ENCODE measurements around the gene SCN2B.
A peak's percentile ranks its signal among the peaks of the same experiment; 100 is the strongest.

SCN2B gene

DNA sequence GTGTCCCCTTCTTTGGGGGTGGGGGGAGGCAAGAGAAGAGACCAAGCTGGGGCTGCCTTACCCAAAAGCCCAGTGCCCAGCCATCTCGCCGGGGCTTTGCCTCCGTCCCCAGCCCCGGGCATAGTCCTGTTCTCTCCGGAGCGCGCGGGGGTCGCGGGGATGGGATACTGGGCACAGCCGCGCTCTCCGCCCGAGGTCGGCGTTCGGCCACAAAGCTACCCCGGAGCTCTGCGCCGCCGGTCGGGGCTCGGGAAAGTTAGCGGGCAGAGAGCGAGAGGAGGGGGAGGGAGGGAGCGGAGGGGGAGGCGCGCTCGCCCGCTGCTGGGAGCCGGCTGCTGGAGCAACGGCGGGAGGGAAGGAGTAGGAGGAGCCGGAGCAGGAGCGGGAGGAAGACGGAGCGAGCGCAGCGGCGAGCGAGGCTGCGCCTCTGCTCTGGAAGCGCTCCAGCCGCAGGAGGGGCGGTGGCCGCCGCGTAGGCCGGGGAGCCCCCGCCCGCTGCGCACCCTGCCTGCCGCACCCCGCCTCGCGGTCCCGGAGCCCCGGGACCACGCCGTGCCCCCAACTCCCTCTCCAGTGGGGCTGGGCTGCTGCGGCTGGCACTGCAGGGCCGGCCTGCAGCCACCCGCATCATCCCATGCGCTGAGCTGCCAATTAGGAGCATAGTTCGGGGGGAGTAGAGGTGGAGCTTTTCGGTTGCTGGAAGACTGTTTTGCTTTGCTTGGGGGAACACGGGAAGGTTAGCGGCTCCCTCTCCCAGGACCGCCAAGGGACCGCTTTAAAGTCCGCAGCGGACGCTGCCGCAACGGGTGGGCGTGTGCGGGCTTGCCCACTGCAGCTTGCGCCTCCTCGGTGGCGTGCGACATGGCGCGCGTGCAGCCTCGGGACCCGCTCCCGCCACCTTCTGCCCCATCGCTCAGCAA, 23.6 kb downstream of the SCN2B start, which contains the start of gene SCN4B:
Gene SCN4B (minus strand): TSS at position 272 of the 920 bp plus-strand sequence. CDS start 150 bp downstream, at position 122.
- DNase-seq (ENCODE audit: low read depth) = no peak

GRCh38 chr11:118152020-118152551, 24.4 kb downstream of the SCN2B start:
- no peak for DNase-seq (ENCODE audit: low read depth)

- DNase-seq (ENCODE audit: low read depth) = no peak
Observed at GRCh38 chr11:118151431-118151830, 25.0 kb downstream of the SCN2B start.

DNA sequence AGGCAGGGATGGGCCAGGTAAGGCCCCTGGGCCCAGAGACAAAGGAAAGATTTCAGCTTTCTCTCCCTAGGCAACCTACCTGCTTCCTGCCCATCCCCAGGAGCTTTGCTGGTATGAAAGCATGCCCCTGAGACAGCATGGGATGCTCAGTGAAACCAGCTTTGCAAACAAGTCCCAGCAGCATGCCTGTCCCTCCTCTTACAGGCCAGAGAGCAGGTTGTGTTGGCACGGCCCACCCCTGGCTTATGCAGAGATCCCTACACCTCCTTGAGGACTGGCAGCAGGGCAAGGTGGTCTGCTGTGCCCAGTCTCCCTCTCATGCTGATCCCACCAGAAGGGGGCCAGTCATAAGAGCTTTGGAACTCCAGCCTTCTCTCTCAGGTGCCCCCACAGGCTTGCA, 26.9 kb downstream of the SCN2B start:
- DNase-seq (ENCODE audit: low read depth) = no peak

DNA sequence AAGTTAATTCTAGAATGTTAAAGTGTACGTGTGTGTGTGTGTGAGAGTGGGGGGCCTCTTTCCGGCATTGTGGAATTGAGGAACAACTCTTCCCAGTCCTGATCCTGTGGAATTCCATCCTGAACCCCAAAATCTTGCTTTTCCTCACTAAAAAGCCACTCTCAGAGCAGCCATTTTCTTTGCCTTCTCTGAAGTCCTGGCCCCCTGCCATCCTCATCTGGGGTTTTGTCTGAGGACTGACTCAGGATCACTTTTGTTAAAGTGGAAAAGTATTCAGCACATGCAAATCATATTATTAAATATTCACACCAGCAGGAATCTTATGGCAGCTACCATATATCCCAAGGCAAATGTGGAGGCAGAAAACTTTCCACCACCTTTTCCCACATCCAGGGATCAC, 27.6 kb downstream of the SCN2B start:
- DNase-seq (ENCODE audit: low read depth) = no peak

DNA sequence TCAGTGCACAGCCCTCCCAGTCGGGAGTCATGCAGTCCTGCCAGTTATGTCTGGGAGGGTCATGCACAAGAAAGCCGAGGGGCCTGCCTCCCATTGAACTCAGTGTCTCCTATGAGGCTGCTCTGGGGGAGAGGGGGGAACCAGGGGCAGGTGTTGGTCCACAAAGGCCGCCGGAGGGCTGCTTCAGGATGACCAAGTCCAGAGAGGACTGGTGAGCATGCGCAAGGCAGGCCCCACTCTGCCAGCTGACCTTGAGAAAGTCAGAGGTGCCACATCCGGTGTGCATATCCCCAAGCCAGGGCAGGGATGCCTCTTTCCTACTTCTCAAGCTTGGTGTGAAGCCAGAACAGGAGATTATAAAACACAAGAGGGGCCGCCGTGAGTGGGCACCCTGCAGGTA, 28.2 kb downstream of the SCN2B start:
- no peak for DNase-seq (ENCODE audit: low read depth)

DNA sequence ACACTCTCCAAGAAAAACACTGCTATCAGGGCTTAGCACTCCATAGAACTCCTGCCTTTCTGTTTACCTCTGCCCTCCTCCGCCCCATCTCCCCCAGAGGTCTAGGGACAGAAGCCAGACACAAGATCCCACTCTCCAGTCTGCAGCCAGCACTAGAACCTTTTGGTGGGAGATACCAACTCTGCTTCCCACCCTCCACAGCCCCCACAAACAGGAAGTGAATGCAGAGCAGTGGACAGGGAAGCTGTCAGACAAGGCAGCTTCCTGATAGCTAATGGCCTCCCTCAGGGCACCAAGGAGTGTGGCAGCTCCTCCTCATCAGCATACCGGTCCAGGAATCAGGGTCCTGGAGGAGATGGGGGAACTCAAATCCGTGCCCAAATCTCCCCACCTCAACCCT, 28.9 kb downstream of the SCN2B start:
- no peak for DNase-seq (ENCODE audit: low read depth)

DNA sequence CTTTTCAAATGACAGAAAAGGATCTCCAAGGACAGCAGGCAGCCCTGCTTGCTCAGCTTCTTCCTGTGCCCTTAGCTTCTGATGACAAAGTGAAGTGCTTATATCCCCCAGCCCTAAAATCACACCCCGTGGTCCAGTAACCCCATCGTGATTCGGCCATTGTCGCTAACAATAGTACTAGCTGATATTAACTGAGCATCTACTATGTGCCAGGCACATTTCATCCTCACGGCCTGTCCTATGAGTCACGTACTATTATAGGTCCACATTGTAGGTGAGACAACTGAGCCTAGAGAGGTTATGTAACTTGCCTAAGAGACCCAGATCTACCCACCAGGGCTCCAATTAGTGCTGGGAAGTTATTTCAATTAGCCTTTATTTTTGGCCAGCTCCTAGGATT, 29.9 kb downstream of the SCN2B start:
- no peak for DNase-seq (ENCODE audit: low read depth)

- DNase-seq (ENCODE audit: low read depth) = peak; percentile 82
Observed at GRCh38 chr11:118145285-118146227, 30.9 kb downstream of the SCN2B start.

- no peak for DNase-seq (ENCODE audit: low read depth)
Observed at GRCh38 chr11:118144301-118145268, 31.9 kb downstream of the SCN2B start.

- DNase-seq (ENCODE audit: low read depth) = no peak
Observed at GRCh38 chr11:118143661-118144185, 32.7 kb downstream of the SCN2B start.

- DNase-seq (ENCODE audit: low read depth) = no peak
Observed at GRCh38 chr11:118142809-118143208, 33.6 kb downstream of the SCN2B start.

DNA sequence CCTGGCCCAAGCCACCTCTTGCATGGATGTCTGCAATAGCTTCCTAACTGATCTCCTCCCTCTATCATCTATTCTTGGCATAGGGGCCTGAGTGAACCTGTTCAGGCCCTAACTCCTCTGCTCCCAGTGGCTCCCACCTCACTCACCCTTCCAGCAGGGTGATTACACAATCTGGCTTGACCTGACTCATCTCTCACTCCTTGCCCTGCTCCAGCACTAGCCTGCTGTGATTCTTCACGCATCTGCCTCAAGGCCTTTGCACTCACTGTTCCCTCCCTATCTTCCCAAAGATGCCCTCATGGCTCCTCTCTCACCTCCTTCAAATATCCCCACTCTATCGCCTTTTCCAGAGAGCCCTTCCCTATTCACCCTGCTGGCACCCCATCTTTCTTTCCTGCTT, 34.4 kb downstream of the SCN2B start:
- no peak for DNase-seq (ENCODE audit: low read depth)

- no peak for DNase-seq (ENCODE audit: low read depth)
Observed at GRCh38 chr11:118139578-118139977, 36.9 kb downstream of the SCN2B start.

- DNase-seq (ENCODE audit: low read depth) = no peak
Observed at GRCh38 chr11:118138839-118139420, 37.5 kb downstream of the SCN2B start.

DNA sequence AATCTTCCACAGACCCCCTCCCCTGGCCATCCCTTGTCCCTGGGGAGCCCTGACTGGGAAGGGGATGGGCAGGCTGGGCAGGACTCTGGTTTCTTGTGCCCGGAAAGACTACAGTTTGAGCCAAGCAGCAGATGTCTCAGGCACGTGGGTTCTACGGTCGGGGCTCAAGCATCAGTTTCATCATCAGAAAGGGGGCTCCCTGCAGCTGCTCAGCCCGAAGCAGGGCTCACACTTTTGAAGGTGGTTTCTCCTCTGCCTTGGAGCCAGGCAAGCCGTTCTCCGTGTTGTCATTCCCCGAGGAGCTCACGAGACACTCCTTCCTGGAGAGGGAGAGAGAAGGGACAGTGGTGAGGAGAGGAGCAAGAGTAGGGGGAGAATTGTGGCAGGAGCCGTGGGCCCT, 39.6 kb downstream of the SCN2B start:
- DNase-seq (ENCODE audit: low read depth) = no peak

DNA sequence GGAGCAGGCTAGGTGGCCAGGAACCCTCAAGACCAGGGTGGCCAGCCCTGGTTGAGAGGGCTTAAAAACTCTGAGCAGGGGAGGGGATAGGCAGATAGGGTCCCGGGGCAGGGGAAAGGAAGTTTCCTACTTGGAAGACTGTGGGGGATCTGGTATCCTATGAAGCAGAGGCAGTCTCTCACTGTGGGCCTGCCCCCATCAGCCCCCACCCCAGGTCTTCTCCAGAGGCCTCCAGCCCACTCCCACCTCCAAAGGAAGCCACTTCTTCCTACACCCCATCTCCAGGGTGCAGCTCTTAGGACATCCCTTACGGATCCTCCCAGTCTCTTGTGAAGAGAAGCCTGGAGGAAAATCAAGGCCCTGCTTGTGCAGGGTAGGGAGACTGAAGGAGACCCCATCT, 40.1 kb downstream of the SCN2B start:
- no peak for DNase-seq (ENCODE audit: low read depth)

GRCh38 chr11:118135796-118136165, 40.7 kb downstream of the SCN2B start:
- no peak for DNase-seq (ENCODE audit: low read depth)

- no peak for DNase-seq (ENCODE audit: low read depth)
Observed at GRCh38 chr11:118135051-118135795, 41.2 kb downstream of the SCN2B start.

GRCh38 chr11:118133816-118134215, 42.6 kb downstream of the SCN2B start:
- no peak for DNase-seq (ENCODE audit: low read depth)
